HG02623 (cell line): ENCODE data around the gene TMEM161A.
A peak's percentile ranks its signal among the peaks of the same experiment; 100 is the strongest.
"Not testable (repeated sequence)": the region's sequence is repeated elsewhere in the genome, so short reads cannot be mapped to it uniquely, and the experiment has no call there.

ENCODE experiments used
- ATAC-seq: cut with Tn5 transposase; IDR thresholded peaks from one replicate; pipeline ENCODE4 v1.9.1; 2021; ENCODE audit warnings: moderate library complexity; ENCODE audit not compliant: unreplicated experiment

TMEM161A gene

DNA sequence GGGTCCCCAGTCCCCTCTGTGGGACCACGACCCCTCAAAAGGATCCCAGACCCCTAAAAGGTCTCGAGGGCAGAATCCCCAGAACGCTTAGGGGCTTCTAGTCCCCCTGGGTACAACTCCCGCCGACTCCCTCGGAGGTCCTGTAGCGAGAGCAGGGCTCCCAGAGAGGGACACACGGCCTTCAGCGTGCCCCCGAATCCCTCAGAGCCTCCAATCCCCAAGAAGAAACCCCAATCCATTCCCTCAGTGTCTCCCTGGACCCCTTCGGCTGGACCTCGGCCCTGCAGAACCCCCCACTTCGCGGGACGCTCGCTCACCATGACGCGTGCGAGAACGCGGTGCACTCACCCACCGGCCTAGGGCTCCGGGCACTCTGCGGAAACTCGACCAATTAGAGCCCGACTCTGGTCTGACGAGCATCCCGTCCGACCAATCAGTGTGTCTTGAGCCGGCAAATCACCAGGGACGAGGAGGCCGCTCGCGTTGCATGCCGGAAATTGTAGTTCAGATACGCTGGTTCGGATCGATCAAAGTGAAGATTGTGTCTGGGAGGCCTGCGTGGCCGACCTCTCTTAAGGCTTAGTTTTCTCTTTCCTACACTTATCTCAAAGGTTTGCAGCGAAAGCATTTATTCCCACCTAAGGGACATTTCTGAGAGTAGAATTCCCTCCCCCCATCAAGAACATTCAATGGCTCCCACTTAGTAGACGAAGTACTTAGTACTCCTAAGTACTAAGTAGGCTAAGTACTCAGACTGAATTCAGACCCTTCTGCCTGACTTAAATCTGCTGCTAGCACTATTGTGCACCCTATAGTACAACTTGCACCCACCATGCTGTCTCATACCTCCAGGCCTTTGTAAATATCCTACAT is at the start of gene TMEM161A:
TMEM161A (minus strand) TSS at position 370 of the 873 bp plus-strand sequence; CDS start at position 320, 50 bp downstream.
- peak; percentile 98 for ATAC-seq

DNA sequence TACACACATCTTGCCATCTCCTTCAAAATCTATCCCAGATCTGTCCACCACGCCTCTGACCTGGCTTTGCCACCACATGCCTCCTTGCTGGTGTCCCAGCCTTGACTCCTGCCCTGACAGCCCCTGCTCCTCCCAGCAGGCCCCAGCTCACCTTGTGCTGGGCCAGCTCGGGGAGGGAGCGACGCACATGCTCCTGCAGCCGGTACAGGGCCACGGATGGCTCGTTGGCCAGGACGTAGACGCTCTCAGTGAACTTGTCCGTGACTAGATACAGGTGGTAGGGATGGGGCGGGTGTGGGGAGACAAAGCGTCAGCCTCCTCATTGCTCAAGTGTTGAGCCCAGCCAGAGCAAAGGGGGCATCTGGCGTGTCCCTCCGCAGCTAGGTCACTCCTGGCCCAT is 48.5 kb upstream of the TMEM161A start:
- no peak for ATAC-seq

DNA sequence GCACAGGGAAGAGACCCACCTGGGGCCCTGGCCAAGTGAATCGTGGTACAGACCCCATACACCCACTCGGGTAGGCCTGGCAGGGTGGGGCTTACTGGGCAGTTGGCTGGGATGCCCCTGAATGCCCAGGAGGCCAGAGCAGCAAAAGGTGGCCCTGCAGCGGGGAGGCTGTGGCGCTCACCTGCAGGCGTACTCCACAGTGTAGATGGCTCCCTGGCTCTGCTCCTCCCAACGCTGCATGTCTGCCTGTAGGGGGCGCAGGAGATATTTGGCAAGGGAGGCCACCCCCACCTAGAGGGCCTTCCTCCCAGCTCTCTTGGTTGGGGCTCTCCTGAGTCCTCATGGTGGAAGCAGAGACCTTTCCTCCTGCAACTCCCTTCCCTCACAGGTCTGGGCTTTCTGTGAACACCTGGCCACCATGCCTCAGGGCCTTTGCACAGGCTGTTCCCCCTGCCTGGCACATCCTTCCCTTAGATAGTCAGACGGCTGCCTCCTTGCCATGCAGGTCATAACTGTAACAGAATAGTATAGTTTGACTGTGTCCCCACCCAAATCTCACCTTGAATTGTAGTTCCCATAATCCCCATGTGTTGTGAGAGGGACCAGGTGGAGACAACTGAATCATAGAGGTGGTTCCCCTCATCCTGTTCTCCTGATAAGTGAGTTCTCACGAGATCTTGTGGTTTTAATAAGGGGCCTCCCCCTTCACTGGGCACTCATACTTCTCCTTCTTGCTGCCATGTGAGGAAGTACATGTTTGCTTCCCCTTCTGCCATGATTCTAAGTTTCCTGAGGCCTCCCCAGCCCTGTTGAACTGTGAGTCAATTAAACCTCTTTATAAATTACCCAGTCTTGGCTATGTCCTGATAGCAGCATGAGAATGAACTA is 47.8 kb upstream of the TMEM161A start:
- no peak for ATAC-seq

DNA sequence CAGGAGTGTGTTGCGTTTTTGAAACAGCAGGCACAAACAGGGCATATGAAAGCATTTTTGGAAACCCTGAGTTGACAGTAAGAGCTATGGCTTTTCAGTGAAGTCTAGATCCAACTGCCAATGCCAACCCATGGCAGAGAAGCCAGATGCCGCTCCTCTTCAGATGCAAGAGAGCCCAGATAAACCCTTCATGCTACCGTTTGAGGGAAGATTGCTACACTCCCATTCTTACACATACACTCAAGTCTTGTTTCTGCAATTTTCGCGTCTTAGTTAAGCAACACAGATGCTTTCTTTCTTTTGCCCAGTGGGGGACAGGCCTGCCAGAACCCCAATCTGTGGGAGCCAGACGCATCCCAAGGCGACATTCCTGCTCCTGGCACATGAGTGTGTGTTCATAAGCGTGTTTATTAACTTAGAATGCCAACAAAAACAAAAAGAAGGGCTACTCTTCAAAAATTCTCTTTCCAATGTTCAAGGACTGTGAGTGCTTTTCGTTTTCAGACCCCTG is 43.3 kb upstream of the TMEM161A start:
- ATAC-seq: no peak

DNA sequence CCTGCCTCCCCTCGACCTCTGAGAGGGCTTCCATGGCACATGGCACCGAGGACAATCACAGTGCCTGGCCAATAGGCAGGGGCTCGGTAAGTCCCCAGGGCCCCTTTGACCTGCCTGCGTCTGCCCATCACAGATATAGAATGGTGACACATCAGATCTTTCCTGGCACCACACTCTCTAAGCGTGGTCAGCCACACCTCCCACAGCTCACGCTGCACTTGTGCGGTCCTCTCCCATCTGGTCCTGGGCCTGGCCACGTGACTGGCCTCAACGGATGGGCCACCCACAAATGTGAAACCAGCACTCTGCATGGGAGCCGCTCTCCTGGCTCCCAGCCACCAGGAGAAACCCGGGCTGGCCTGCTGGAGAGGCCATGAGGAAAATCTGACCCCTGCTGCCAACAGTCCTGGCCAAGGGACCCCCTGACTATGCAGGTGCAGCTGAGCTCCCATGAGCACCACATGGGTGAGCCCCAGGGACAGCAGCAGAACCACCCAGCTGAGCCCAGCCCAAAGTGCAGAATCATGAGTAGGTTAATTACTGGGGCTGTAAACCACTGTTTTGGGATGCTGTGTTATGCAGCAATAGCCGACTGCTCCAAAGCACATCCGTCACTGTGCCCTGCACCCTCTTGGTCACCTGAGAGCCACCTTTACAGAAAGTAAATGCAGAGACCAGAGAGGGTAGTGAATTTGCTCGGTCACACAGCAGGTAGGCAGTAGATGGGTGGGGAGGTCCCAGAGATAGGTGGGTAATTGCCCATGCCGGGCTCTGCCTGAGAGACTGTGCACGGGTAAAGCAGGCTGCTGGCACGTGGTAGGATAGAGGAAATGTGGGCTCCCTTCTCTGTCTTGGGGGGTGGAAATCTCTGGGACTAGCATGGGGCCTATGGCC is 41.5 kb upstream of the TMEM161A start:
- ATAC-seq: no peak

DNA sequence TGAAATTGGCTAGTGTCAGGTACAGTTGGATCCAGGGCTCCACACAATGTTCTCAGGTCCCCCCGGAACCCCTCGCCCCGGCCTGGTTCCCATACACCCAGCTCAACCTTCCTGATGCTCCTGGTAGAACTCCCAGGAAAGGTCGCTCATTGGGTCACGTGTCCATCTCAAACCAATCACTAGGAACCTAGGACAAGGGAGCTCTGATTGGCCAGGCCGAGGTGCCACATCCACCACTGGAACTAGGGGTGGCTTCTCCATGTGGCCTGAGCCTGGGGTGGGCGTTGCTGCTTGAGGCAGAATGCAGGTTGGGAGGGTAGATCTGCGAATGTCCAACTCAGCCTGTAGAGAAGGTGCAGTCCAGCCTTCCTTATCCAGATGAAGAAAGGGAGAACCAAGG is 38.7 kb upstream of the TMEM161A start:
- ATAC-seq: no peak

DNA sequence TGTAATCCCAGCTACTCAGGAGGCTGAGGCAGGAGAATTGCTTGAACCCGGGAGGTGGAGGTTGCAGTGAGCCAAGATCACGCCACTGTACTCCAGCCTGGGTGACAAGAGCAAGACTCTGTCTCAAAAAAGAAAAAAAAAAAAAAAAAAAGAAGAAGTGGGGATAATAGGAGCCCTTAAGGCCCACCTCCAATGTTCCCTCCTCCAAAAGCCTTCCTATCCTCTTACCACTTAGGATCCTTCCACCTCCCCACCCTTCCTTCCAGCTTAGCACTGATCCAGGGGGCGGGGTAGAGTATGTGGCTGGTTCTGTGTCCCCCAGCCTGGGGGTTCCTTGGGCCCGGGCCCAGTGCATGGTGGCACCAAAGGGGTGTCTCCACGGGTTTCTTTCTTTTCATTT is 35.0 kb upstream of the TMEM161A start:
- ATAC-seq: not testable (repeated sequence)

DNA sequence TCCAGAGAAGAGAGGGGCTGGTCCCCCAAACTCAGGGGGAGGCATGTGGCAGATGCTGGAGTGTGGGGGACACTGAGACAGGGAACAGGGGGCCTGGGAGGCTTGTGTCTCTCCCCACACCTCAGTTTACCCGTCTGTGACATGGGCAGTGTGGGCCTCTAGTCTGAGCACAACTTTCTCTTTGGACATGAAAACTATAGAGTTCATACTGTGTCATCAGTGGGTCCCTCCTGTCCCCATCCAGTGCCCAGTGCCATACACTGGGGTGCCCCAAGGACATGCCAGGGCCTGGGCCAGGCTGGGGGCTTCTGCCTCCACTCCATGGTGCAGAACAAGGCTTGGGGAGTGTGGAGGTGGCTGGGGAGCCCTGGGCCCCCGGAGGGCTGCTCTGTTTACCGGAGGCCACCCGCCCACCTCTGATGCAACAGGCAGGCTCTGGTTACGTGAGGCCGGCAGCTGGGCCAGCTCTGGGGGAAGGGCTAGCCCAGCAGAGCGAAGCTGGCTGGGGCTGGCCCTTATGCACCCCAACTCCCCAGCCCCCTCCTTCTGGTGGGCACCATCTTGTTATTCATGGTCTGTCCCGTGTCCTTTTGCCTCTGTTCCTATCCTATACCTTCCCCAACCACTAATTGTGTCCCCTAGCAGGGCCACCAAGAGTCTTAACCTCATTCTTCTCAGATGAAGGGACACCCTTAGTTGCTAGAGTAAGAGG is 33.7 kb upstream of the TMEM161A start:
- ATAC-seq: no peak

DNA sequence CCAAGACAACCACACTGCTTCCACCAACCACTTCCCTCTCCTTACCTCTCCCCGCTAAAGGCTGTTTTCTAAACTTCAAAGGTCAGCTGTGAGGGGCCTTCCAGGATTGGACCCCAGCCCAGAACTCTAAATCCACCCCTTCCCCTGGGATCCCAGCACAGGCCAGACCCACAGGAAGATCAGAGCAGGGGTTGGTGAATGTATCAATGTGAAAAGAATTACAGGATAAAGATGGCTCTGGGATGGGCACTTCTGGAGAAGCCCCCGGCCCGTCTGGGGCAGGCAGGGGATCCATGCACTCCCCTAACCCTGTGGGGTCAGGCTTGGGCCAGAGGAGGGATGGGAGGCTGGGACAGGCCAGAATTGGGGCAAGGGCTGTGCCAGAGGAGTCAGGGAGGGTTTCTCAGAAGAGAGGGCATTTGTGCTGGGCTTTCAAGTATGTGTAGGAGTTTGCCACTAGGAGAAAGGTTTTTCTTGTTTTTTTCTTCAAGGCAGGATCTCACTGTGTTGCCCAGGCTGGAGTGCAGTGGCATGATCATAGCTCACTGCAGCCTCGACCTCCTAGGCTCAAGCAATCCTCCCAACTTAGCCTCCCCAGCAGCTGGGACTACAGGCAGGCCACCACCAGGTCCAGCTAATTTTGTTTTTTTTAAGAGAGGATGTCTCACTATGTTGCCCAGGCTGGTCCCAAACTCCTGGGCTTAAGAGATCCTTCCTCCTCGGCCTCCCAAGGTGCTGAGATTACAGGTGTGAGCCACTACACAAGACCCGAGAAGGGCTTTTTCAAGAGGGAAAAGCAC is 32.8 kb upstream of the TMEM161A start:
- no peak for ATAC-seq

DNA sequence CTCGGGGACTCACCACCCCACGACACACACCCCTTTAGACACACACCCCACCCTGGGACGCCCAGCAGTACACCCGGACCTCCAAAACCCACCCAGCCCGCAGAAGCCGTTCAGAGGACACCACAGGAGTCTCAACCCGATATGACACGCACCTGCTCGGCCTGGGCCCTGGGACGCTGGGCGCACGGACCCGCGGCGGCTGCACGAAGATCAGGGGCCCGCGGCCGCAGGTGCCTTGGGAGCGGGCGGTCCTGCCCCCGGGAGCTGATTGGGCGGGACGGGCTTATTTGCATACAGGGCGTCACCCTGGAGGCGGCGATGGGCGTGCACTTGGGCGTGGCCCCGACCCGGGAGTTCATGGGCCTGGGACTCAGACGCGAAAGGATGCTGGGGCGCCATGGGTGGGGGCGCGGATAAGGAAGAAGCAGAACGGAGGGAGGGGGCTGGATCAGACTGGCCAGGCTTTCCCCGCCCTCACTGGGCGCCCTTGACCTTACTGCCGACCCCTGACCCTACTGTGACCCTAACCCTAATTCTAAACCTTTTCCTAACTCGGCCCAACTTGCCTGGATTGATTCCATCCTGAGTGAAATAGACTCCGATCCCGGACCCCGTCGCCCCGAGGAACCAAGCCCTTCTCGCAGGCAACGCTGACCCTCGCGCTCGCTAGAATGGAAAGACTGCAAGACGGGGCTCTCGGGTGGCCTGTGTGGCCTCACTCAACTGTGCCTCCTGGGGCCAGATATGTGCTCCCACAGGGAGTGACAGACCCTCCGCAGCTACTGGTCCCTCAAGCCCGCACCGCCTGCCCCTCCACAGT is 32.0 kb upstream of the TMEM161A start, which contains the start of gene MEF2B:
MEF2B (minus strand) TSS at position 211 of the 820 bp plus-strand sequence. CDS start 19,528 bp downstream, outside the sequence.
- ATAC-seq: peak; percentile 83

DNA sequence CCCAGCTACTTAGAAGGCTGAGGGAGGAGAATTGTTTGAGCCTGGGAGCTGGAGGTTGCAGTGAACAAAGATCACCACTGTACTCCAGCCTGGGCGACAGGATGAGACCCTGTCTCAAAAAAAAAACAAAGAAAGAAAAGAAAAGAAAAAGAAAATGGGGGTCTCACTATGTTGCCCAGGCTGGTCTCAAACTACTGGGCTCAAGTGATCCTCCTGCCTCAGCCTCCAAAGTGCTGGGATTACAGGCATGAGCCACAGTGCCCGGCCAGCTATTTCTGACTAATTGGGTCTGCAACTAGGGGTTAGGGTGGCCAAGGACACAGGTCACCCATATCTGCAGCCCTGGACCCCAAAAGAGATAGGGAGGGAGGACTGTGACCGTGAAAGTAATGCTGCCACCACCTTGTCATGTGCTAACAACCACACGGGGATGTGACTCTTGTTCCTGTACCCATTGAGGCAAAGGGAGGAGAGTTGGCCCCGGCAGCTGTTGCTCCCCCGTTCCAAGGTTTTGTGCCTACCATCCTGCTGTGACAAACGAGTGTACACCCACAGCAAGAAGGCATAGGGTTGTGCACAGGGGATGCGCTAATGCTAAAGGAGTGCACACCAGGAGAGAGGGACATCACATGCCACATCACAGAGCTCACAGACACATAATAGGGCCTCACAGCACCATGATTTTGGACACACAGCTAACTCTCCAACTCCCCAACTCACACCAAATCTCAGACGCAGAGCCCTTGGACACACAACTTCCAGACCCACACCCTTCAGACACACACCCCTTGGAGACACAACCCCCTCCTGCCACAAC is 31.2 kb upstream of the TMEM161A start:
- no peak for ATAC-seq

DNA sequence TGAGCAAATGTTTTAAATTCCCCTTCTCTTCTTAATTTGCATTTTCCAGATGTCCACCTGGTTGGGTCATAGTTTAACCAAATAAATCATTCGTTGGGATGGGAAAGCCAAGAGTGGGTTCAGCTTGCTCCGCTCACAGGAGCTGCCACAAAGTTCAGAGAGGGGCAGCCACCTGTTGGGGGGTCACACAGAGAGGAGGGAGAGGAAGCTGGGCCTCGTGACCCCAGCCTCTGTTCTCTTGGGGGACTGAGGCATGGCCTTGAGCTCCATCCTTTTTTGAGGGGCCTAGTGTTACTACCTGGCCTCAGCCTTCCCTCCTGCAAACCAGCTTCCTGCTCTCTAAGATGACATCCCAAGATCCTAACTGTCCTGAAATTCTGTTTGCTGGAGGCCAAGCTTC is 29.3 kb upstream of the TMEM161A start:
- ATAC-seq: no peak

DNA sequence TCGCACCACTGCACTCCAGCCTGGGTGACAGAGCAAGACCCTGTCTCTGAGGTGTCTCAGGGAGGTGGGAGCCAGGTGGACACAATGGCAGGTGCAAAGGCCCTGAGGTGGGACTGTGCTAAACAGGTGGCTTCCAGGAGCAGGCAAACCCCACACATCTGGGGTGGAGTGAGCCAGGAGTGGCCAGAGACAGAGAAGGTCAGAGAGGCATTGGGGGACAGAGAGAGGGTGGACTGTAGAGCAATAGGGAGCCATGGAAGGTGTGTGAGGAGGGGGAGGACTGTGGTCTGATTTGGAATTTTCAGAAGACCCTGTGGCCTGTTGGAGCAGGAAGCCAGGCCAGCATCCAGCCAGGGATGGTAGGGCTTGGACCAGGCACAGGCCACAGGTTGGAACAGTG is 27.1 kb upstream of the TMEM161A start:
- no peak for ATAC-seq

DNA sequence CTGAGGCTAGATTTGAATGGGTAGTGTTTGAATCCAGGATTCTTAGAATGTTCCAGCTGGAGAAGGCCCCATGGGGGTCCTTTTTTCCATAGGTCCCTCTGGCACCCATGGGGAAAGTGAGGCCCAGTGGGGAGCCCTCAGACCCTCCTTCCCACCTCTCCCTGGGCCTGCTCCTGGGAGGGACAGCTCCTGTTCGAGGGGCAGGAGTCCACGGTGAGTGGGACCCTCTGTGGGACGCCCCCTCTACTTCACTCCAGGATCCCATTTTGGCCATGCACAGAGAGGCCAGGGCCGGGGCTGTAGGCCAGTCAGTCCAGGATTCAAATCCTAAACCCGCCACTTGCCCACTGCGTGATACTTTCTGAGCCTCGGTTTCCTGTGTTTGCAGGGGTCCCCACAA is 24.2 kb upstream of the TMEM161A start:
- ATAC-seq: no peak

DNA sequence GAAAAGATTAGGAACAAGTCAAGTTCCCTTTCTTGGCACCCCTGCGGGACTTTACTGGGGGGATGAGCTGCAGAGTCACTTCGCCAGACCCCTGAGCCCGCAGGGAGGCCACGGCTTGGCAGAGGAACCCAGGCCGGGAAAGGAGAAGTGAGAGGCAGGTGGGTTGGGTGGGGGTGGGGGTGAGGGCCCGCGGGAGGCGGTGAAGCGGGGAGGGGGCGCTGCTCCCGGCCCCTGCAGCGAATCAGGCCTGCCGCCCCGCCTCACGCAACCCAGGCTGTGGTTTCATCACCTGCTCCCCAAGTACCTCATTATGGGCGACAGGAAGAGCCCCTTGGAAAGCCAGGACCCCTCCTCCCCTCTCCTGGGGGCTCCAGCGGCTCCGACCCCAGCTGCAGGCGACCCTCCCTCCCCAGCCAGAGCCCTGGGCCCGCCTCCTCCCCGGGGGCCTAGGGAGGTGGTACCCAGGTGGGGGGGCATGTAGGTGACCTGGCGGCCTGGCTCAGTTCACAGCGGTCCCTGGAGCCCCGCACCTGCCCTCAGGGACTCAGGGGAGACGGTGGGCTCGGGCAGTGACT is 22.3 kb upstream of the TMEM161A start:
- ATAC-seq: no peak

DNA sequence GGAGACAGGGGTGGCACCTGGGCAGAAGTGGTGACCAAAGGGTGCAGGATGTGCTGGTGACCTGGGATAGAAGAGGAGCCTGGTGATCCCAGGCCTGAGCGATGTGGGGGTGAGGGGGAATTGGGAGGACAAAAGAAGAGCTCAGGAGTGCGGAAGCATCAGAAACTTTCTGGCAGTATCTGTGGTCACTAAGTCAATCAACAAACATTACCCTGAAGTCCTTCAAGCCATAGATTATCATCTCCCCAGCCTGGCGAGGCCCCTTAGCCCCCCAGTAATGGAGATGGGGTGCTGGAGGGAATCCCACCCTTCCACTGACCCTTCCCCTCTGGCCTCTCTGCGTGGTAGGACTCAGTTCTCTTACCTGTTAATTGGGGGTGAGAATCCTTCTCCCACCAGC is 21.3 kb upstream of the TMEM161A start:
- ATAC-seq: no peak

DNA sequence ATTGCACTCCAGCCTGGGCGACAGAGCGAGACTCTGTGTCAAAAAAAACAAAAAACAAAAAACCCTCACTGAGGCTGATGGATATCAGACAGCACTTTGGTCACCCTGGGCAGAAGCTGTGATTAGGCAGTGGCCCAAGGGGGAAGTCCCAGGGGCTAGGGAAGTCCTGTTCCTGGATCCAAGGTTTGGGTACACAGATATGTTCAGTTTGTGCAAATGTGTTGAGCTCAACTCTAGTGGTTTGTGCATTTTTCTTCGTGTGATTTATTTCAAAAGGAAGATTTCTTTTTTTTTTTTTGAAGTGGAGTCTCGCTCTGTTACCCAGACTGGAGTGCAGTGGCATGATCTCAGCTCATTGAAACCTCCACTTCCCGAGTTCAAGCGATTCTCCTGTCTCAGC is 19.5 kb upstream of the TMEM161A start:
- ATAC-seq: no peak
